IPS-18a (cell line): Measurements from ENCODE around the gene SMURF2.

Experiments
- H3K27ac ChIP-seq: one replicate; pipeline ENCODE4 v1.5.1; 2013; ENCODE audit warnings: low read length
- H3K27me3 ChIP-seq: one replicate; pipeline ENCODE4 v1.6.1; 2013; ENCODE audit warnings: mild to moderate bottlenecking, low read length; ENCODE audit not compliant: control insufficient read depth, insufficient read depth
- H3K36me3 ChIP-seq: one replicate; pipeline ENCODE4 v1.6.1; 2013; ENCODE audit warnings: low read depth, low read length; ENCODE audit not compliant: control insufficient read depth
- H3K4me1 ChIP-seq: one replicate; pipeline ENCODE4 v1.6.1; 2013; ENCODE audit warnings: low read depth, low read length; ENCODE audit not compliant: control insufficient read depth
- H3K4me3 ChIP-seq: one replicate; pipeline ENCODE4 v1.5.1; 2013; ENCODE audit warnings: low read length
- H3K9ac ChIP-seq: one replicate; pipeline ENCODE4 v1.6.1; 2013; ENCODE audit warnings: mild to moderate bottlenecking, low read length, moderate library complexity
- H3K9me3 ChIP-seq: one replicate; pipeline ENCODE4 v1.6.1; 2013; ENCODE audit warnings: low read depth, low read length; ENCODE audit not compliant: control insufficient read depth

SMURF2 gene

GRCh38 chr17:64546716-64547115 is 115.4 kb downstream of the SMURF2 start:
- peaks cover 10% of the 10 kb centered on the region for H3K36me3 ChIP-seq
- no peaks in the 10 kb centered on the region for H3K9me3 ChIP-seq
- no peak overlapping the region for H3K4me3 ChIP-seq
- peaks cover 11% of the 10 kb centered on the region for H3K4me1 ChIP-seq
- H3K9ac ChIP-seq: no peak overlapping the region
- no peak overlapping the region for H3K27ac ChIP-seq
- H3K27me3 ChIP-seq: no peaks in the 10 kb centered on the region

DNA sequence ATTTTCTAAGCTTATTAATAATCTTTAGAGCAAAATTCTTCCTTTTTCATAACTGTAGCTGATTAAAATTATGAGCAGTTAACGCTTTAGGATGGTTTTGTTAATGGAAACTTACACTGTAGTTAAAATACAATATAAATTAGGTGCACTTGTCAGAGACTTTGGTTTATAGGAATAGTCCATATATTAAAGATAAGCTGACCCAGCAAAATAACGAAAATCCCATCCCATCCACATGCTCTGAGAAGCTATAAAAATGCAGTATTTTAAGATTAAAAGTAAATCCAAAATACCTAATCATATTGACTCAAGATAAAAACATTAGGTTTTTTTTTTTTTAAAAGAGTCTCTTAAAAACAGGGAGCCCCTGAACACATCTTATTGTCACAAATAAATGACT is 117.4 kb downstream of the SMURF2 start:
- Histone ChIP-seq H3K4me1 (peaks cover 11% of the 10 kb centered on the region), H3K27ac (no peak overlapping the region), H3K9me3 (no peaks in the 10 kb centered on the region), H3K27me3 (no peaks in the 10 kb centered on the region), H3K9ac (no peak overlapping the region), H3K4me3 (no peak overlapping the region), H3K36me3 (peaks cover 14% of the 10 kb centered on the region)

DNA sequence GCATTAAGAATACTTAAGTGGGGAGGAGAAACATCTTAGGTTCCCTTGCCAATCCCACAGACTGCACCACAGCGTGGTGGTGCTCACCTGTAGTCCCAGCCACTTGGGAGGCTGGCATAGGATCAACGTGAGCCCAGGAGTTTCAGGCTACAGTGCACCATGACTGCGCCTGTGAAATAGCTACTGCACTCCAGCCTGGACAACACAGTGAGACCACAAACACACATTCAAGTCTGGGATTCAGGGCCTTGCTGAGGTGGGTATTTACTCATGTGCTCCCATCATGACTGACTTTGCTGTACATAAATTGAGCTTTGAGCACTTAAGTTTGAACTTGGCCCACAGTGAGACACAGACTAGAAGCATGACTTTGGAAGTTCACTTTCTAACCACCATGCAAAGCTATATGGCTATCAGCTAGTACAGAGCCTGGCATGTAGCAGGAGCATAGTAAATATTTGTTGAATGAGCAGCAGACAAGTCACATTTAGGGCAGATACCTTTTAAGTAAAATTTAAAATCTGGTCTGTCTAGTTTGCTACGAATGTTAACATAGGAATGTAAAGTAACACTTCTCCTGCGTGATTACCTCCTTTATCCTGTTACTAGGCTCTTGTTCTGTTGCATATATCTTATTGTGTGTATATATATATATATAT is 121.9 kb downstream of the SMURF2 start:
- peaks cover 39% of the 10 kb centered on the region for H3K36me3 ChIP-seq
- no peaks in the 10 kb centered on the region for H3K4me1 ChIP-seq
- H3K4me3 ChIP-seq: no peak overlapping the region
- H3K9me3 ChIP-seq: no peaks in the 10 kb centered on the region
- no peak overlapping the region for H3K9ac ChIP-seq
- H3K27me3 ChIP-seq: no peaks in the 10 kb centered on the region
- no peak overlapping the region for H3K27ac ChIP-seq

- no peak overlapping the region for H3K4me3 ChIP-seq
- peaks cover 55% of the 10 kb centered on the region for H3K36me3 ChIP-seq
- H3K4me1 ChIP-seq: no peaks in the 10 kb centered on the region
- no peaks in the 10 kb centered on the region for H3K9me3 ChIP-seq
- no peak overlapping the region for H3K9ac ChIP-seq
- no peaks in the 10 kb centered on the region for H3K27me3 ChIP-seq
- no peak overlapping the region for H3K27ac ChIP-seq
Observed at GRCh38 chr17:64538508-64539130, 123.5 kb downstream of the SMURF2 start.

GRCh38 chr17:64537488-64537887 is 124.6 kb downstream of the SMURF2 start:
- no peak overlapping the region for H3K27ac ChIP-seq
- H3K9me3 ChIP-seq: no peaks in the 10 kb centered on the region
- H3K4me1 ChIP-seq: no peaks in the 10 kb centered on the region
- no peak overlapping the region for H3K9ac ChIP-seq
- no peak overlapping the region for H3K4me3 ChIP-seq
- H3K27me3 ChIP-seq: no peaks in the 10 kb centered on the region
- H3K36me3 ChIP-seq: peaks cover 66% of the 10 kb centered on the region

- no peak overlapping the region for H3K4me3 ChIP-seq
- H3K27ac ChIP-seq: no peak overlapping the region
- H3K9me3 ChIP-seq: no peaks in the 10 kb centered on the region
- no peaks in the 10 kb centered on the region for H3K27me3 ChIP-seq
- H3K4me1 ChIP-seq: no peaks in the 10 kb centered on the region
- peaks cover 71% of the 10 kb centered on the region for H3K36me3 ChIP-seq
- no peak overlapping the region for H3K9ac ChIP-seq
Observed at GRCh38 chr17:64536913-64537312, 125.2 kb downstream of the SMURF2 start.

GRCh38 chr17:64535357-64535756 is 126.8 kb downstream of the SMURF2 start:
- Histone ChIP-seq H3K36me3 (peaks cover 84% of the 10 kb centered on the region), H3K27ac (no peak overlapping the region), H3K9ac (no peak overlapping the region), H3K4me1 (no peaks in the 10 kb centered on the region), H3K4me3 (no peak overlapping the region), H3K27me3 (no peaks in the 10 kb centered on the region), H3K9me3 (no peaks in the 10 kb centered on the region)

DNA sequence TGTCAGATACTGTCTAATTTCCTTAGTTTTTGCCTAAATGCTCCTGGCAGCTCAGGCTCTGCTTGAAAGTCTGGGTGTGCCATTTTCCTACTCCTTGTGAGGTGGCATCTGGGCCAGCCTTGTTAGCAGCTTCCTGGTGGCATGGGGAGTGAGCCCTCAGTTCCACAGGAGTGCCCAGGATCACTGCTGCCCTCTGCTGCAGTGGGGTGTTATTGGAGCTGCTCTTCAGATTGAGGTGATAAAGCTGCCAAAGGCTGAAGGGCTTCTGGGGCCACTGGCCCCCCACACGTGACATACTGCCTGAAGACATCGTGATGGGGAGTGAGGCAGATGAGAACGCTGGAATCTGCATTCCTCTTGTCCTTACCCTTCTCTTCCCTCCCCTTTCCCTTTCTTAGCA is 127.9 kb downstream of the SMURF2 start:
- Histone ChIP-seq H3K9ac (no peak overlapping the region), H3K27ac (no peak overlapping the region), H3K27me3 (no peaks in the 10 kb centered on the region), H3K9me3 (no peaks in the 10 kb centered on the region), H3K36me3 (peaks cover 90% of the 10 kb centered on the region), H3K4me1 (no peaks in the 10 kb centered on the region), H3K4me3 (no peak overlapping the region)

GRCh38 chr17:64533784-64534183 is 128.3 kb downstream of the SMURF2 start:
- no peaks in the 10 kb centered on the region for H3K27me3 ChIP-seq
- H3K4me1 ChIP-seq: no peaks in the 10 kb centered on the region
- no peak overlapping the region for H3K4me3 ChIP-seq
- no peaks in the 10 kb centered on the region for H3K9me3 ChIP-seq
- H3K9ac ChIP-seq: no peak overlapping the region
- no peak overlapping the region for H3K27ac ChIP-seq
- H3K36me3 ChIP-seq: peaks cover 94% of the 10 kb centered on the region

DNA sequence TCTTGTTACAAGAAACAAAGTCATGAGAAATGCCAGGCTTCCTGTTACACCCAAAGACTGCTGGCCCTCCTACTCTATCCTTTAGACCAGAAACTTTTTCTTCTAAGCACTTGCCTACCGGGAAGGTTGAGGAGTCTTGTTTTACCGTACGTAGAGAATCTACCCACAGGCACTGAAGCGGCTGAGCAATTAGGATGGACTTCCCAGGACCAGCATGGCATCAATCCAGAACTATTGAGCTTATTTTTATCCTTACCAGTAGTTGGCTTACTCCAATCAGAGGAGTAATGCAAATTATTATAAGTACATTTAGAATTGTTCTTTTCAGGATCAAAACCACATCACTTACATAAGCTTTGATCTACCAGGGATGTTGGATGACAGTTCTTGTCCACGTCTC is 129.7 kb downstream of the SMURF2 start:
- Histone ChIP-seq H3K9me3 (no peaks in the 10 kb centered on the region), H3K27ac (no peak overlapping the region), H3K36me3 (peaks cover 98% of the 10 kb centered on the region), H3K27me3 (no peaks in the 10 kb centered on the region), H3K4me1 (no peaks in the 10 kb centered on the region), H3K4me3 (no peak overlapping the region), H3K9ac (no peak overlapping the region)

DNA sequence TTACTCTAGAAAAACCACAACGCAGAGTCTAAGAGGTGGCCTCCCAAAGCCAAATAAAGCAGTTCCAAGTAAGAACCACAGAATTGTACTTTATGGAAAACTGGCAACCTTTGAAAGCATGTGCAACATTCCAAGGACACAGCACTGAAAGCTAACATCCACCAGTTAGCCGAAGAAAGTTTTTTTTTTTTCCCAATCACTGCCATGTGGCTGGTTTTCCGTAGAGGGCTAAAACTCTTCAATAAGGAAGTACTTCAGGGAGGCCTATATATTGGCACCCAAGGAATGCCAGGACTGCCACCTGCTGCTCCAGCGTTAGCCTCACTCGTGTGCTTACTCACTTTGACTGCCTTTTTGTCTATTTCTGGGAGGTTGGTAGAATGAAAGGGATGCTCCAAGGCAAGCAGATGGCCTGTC is 130.1 kb downstream of the SMURF2 start:
- no peak overlapping the region for H3K9ac ChIP-seq
- H3K27me3 ChIP-seq: no peaks in the 10 kb centered on the region
- H3K4me3 ChIP-seq: no peak overlapping the region
- H3K4me1 ChIP-seq: no peaks in the 10 kb centered on the region
- peaks cover 98% of the 10 kb centered on the region for H3K36me3 ChIP-seq
- no peaks in the 10 kb centered on the region for H3K9me3 ChIP-seq
- H3K27ac ChIP-seq: no peak overlapping the region

GRCh38 chr17:64529221-64529620 is 132.9 kb downstream of the SMURF2 start:
- Histone ChIP-seq H3K4me1 (no peaks in the 10 kb centered on the region), H3K4me3 (no peak overlapping the region), H3K9ac (no peak overlapping the region), H3K27ac (no peak overlapping the region), H3K36me3 (peaks cover 93% of the 10 kb centered on the region), H3K27me3 (no peaks in the 10 kb centered on the region), H3K9me3 (no peaks in the 10 kb centered on the region)
